H1 (cell line): ENCODE measurements around the gene SPATA31D1. TPM values are rescaled to one million over a fixed set of nuclear protein-coding genes. Genes with fewer than 3 reads are reported as not detected.

Experiments
- CTCF ChIA-PET: fragments of 300-600 bp; sonication (Branson Sonifier 250); formaldehyde crosslinking; loops from one replicate; lab custom pipeline; 2021; ENCODE audit not compliant: partially characterized antibody; lab: Charles Lee
- POLR2A ChIA-PET: fragments of 300-600 bp; sonication (Branson Sonifier 250); formaldehyde crosslinking; loops from one replicate; lab custom pipeline; 2021; ENCODE audit warnings: inconsistent platforms; ENCODE audit not compliant: partially characterized antibody; lab: Charles Lee
- DNase-seq, 2 experiments: peaks; one replicate each; pipeline versions ENCODE4 v3.0.0 to v3.0.0-alpha.2; 2010 to 2022; ENCODE audit warnings: low spot score in 2 of 2, low read depth in 1 of 2, mixed read lengths in 1 of 2
- FAIRE-seq: peaks from 2 replicates; lab custom pipeline; 2011; peaks lifted over from hg19 to GRCh38; lab: Jason Lieb, UNC
- H2AFZ ChIP-seq: 2 replicates; pipeline ENCODE4 v1.8.1; 2012; ENCODE audit warnings: low read length, inconsistent platforms
- H2AK5ac ChIP-seq: 2 replicates; pipeline ENCODE4 v1.6.1; 2013; ENCODE audit warnings: low read depth, low read length
- H2BK120ac ChIP-seq: replicated peaks from 2 replicates; pipeline ENCODE3; 2013; ENCODE audit warnings: low read depth, low read length, inconsistent platforms
- H2BK12ac ChIP-seq: 2 replicates; pipeline ENCODE4 v1.6.1; 2013; ENCODE audit warnings: low read depth, low read length
- H2BK15ac ChIP-seq: 2 replicates; pipeline ENCODE4 v1.6.1; 2013; ENCODE audit warnings: low read length
- H2BK20ac ChIP-seq: 2 replicates; pipeline ENCODE4 v1.6.1; 2013; ENCODE audit warnings: low read length
- H2BK5ac ChIP-seq: 2 replicates; pipeline ENCODE4 v1.6.1; 2013; ENCODE audit warnings: low read depth, low read length
- H3K14ac ChIP-seq: 2 replicates; pipeline ENCODE4 v1.6.1; 2013; ENCODE audit warnings: inconsistent platforms; ENCODE audit not compliant: insufficient read length
- H3K18ac ChIP-seq: 2 replicates; pipeline ENCODE4 v1.6.1; 2013; ENCODE audit warnings: low read length; ENCODE audit errors: extremely low read depth
- H3K23ac ChIP-seq: 2 replicates; pipeline ENCODE4 v1.6.1; 2013; ENCODE audit warnings: inconsistent platforms; ENCODE audit not compliant: insufficient read length
- H3K23me2 ChIP-seq: 2 replicates; pipeline ENCODE4 v1.6.1; 2013; ENCODE audit warnings: low read depth, low read length
- H3K27ac ChIP-seq: 2 replicates; pipeline ENCODE4 v1.6.1; 2011; ENCODE audit warnings: low read depth, low read length, inconsistent platforms
- H3K27me3 ChIP-seq, 4 experiments: replicated peaks in 1 of 4; 1 replicate in 1 of 4; 2 replicates in 3 of 4; pipeline versions ENCODE4 v1.6.1 to v1.8.1; 2011 to 2013; ENCODE audit warnings: low read length in 3 of 4, mild to moderate bottlenecking in 3 of 4, inconsistent platforms in 2 of 4, mixed read lengths in 2 of 4, moderate library complexity in 1 of 4; ENCODE audit not compliant: control insufficient read depth in 3 of 4, insufficient read depth in 3 of 4; ENCODE audit errors: extremely low read depth in 1 of 4
- H3K36me3 ChIP-seq, 4 experiments: 2 replicates each; pipeline versions ENCODE4 v1.6.1 to v1.8.1; 2011 to 2013; ENCODE audit warnings: mild to moderate bottlenecking in 4 of 4, low read length in 3 of 4, moderate library complexity in 2 of 4, control low read depth in 1 of 4, inconsistent platforms in 1 of 4; ENCODE audit not compliant: insufficient read depth in 4 of 4, control insufficient read depth in 2 of 4
- H3K4ac ChIP-seq: replicated peaks from 2 replicates; pipeline ENCODE3; 2013; ENCODE audit warnings: low read length, low read depth, mixed read lengths, inconsistent platforms; ENCODE audit not compliant: insufficient read length
- H3K4me1 ChIP-seq, 4 experiments: replicated peaks in 1 of 4; 1 replicate in 1 of 4; 2 replicates in 3 of 4; pipeline versions ENCODE4 v1.6.1 to v1.8.1; 2011 to 2013; ENCODE audit warnings: low read length in 3 of 4, inconsistent platforms in 2 of 4, mixed read lengths in 1 of 4; ENCODE audit not compliant: insufficient read depth in 4 of 4, control insufficient read depth in 3 of 4
- H3K4me2 ChIP-seq, 2 experiments: 2 replicates each; pipeline versions ENCODE4 v1.6.1 to v1.8.1; 2011 to 2013; ENCODE audit warnings: low read depth in 2 of 2, low read length in 2 of 2, control low read depth in 1 of 2, inconsistent platforms in 1 of 2, mild to moderate bottlenecking in 1 of 2; ENCODE audit not compliant: insufficient read depth in 1 of 2
- H3K4me3 ChIP-seq, 4 experiments: fragments of 200-600, 300-600 bp in 1 of 4; sonication (generic), shearing (Covaris generic), sonication (Bioruptor Twin) in 1 of 4; 2 replicates each; pipeline versions ENCODE4 v1.5.1 to v1.8.1; 2011 to 2016; ENCODE audit warnings: low read length in 4 of 4, low read depth in 3 of 4, control low read depth in 2 of 4, inconsistent platforms in 2 of 4, mild to moderate bottlenecking in 2 of 4, mixed read lengths in 1 of 4, moderate library complexity in 1 of 4; ENCODE audit not compliant: insufficient read depth in 2 of 4; ENCODE audit errors: extremely low read depth in 1 of 4
- H3K56ac ChIP-seq: replicated peaks from 2 replicates; pipeline ENCODE3; 2013; ENCODE audit warnings: low read depth, mild to moderate bottlenecking, mixed read lengths, low read length, inconsistent platforms; ENCODE audit not compliant: insufficient read length
- H3K79me1 ChIP-seq: 2 replicates; pipeline ENCODE4 v1.6.1; 2013; ENCODE audit warnings: low read depth, low read length, control low read depth
- H3K79me2 ChIP-seq, 2 experiments: 2 replicates each; pipeline versions ENCODE4 v1.6.1 to v1.8.1; 2012 to 2013; ENCODE audit warnings: low read length in 2 of 2, mild to moderate bottlenecking in 2 of 2, inconsistent platforms in 1 of 2; ENCODE audit not compliant: insufficient read depth in 2 of 2, control insufficient read depth in 1 of 2
- H3K9ac ChIP-seq, 4 experiments: replicated peaks in 1 of 4; 1 replicate in 1 of 4; 2 replicates in 3 of 4; pipeline versions ENCODE4 v1.6.1 to v1.8.1; 2011 to 2013; ENCODE audit warnings: low read depth in 3 of 4, low read length in 3 of 4, control low read depth in 2 of 4, mild to moderate bottlenecking in 2 of 4, moderate library complexity in 2 of 4, inconsistent platforms in 1 of 4; ENCODE audit errors: extremely low read depth in 1 of 4
- H3K9me3 ChIP-seq, 2 experiments: 2 replicates each; pipeline versions ENCODE4 v1.6.1 to v1.8.1; 2012 to 2013; ENCODE audit warnings: mild to moderate bottlenecking in 2 of 2, moderate library complexity in 2 of 2, control low read depth in 1 of 2, inconsistent platforms in 1 of 2, low read depth in 1 of 2, low read length in 1 of 2, mixed read lengths in 1 of 2; ENCODE audit not compliant: insufficient read depth in 2 of 2
- H4K20me1 ChIP-seq, 2 experiments: replicated peaks in 1 of 2; 2 replicates each; pipeline versions ENCODE3 to v1.8.1; 2011 to 2013; ENCODE audit warnings: inconsistent platforms in 2 of 2, low read length in 2 of 2, mild to moderate bottlenecking in 1 of 2; ENCODE audit not compliant: insufficient read depth in 2 of 2, control insufficient read depth in 1 of 2
- H4K5ac ChIP-seq: 2 replicates; pipeline ENCODE4 v1.6.1; 2013; ENCODE audit warnings: low read length, low read depth, mixed read lengths, inconsistent platforms; ENCODE audit not compliant: insufficient read length
- H4K8ac ChIP-seq: 2 replicates; pipeline ENCODE4 v1.8.0; 2013; ENCODE audit warnings: mild to moderate bottlenecking, moderate library complexity, low read length, inconsistent platforms; ENCODE audit not compliant: insufficient read depth; ENCODE audit errors: extremely low read depth
- H4K91ac ChIP-seq: replicated peaks from 2 replicates; pipeline ENCODE3; 2013; ENCODE audit warnings: low read length, mixed read lengths, inconsistent platforms; ENCODE audit not compliant: insufficient read length
- BRCA1 ChIP-seq: IDR thresholded peaks from 2 replicates; pipeline ENCODE4 v1.6.1; 2012; ENCODE audit warnings: low read depth, low read length, improper control_type of control experiment
- CBX8 ChIP-seq: fragments of 300-800, 300-1000 bp; sonication (generic); IDR thresholded peaks from 2 replicates; pipeline ENCODE4 v1.7.1; 2016; ENCODE audit warnings: low read depth, low read length, borderline replicate concordance
- CTBP2 ChIP-seq: IDR thresholded peaks from 2 replicates; pipeline ENCODE4 v1.7.0; 2011; ENCODE audit warnings: borderline replicate concordance, mild to moderate bottlenecking, moderate library complexity, mixed read lengths, low read length; ENCODE audit not compliant: insufficient read depth, insufficient read length
- PHF8 ChIP-seq: fragments of 200-600 bp; sonication (generic); conservative IDR thresholded peaks from 2 replicates; pipeline ENCODE4 v1.7.1; 2012; ENCODE audit warnings: low read depth, mild to moderate bottlenecking, inconsistent platforms, low read length, moderate library complexity
- SP1 ChIP-seq: IDR thresholded peaks from 2 replicates; pipeline ENCODE4 v1.6.1; 2011; ENCODE audit warnings: low read depth, low read length
- WGBS, 2 experiments: shearing (Covaris generic) in 1 of 2; methylation state at CpG; one replicate each; pipeline versions ENCODE4 v1.1.6 to v1.1.7; 2013 to 2015; ENCODE audit warnings: low lambda C conversion rate in 2 of 2, mixed read lengths in 2 of 2, inconsistent platforms in 1 of 2, low coverage in 1 of 2, missing lambda C conversion rate in 1 of 2; ENCODE audit not compliant: insufficient replicate concordance in 2 of 2, insufficient coverage in 1 of 2, insufficient read length in 1 of 2; ENCODE audit errors: extremely low coverage in 1 of 2, missing lambda C conversion rate in 1 of 2; 5-methylcytosine and 5-hydroxymethylcytosine counted together
- polyA plus RNA-seq, 7 experiments: library from polyadenylated mRNA; depleted of rRNA in 3 of 7; stranded (reverse) in 5 of 7; unstranded in 2 of 7; fragments of >200 nt in 5 of 7; fragments of 200-250 nt in 2 of 7; gene quantifications; 1 replicate in 5 of 7; 2 replicates in 1 of 7; 4 replicates in 1 of 7; pipeline versions ENCODE4 v1.2.1 to v1.2.3, GENCODE V29; 2011 to 2013; ENCODE audit warnings: missing spikeins in 2 of 7, mixed read lengths in 2 of 7
- total RNA-seq: library from RNA; stranded (reverse); fragmentation: NEBNext Ultra II Directional; extraction: Animal tissue kit (Norgen Biotek cat#: 25700); gene quantifications from 2 replicates; pipeline ENCODE4 v1.2.1, GENCODE V29; 2021

Gene SPATA31D1
- total and polyA plus RNA-seq, 2 of the 8 experiments (the other 6 are each of a cell fraction or from before 2014, with no cell fraction given) = not detected

DNA sequence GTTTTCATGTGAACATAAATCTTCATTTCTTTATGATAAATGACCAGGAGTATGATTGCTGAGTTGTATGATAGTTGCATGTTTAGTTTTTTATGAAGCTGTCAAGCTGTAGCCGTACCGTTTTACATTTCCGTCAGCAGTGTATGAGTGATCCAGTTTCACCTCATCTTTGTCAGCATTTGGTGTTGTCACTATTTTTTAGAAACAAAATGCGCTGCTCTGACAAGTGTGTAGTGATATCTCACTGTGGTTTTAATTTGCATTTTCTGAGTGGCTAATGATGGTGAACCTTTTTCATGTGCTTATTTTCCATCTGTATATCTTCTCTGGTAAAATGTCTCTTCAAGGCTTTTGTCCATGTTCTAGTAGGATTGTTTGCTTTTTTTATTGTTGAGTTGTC is 6.7 kb upstream of the SPATA31D1 start:
- no peaks in the 10 kb centered on the region for H3K23me2 ChIP-seq
- no peak overlapping the region for H4K8ac ChIP-seq
- H3K9ac ChIP-seq = no peak overlapping the region; a peak in 1 of 7 replicates
- no peak overlapping the region for H3K23ac ChIP-seq
- no peak overlapping the region for H2AFZ ChIP-seq
- no peaks in the 10 kb centered on the region for H3K36me3 ChIP-seq
- no peak overlapping the region for H3K4me2 ChIP-seq
- H2BK12ac ChIP-seq = no peak overlapping the region
- no peak overlapping the region for H3K56ac ChIP-seq
- no peak overlapping the region for H3K4me3 ChIP-seq
- H3K4me1 ChIP-seq = no peaks in the 10 kb centered on the region
- H2BK120ac ChIP-seq = no peak overlapping the region
- no peak overlapping the region for H3K18ac ChIP-seq
- FAIRE-seq = no peak
- H2BK15ac ChIP-seq = no peak overlapping the region
- H4K20me1 ChIP-seq = no peaks in the 10 kb centered on the region
- H4K91ac ChIP-seq = no peak overlapping the region
- no peak for DNase-seq
- CTCF ChIA-PET = no interaction called here
- H4K5ac ChIP-seq = no peak overlapping the region
- no peak overlapping the region for H2AK5ac ChIP-seq
- no peak overlapping the region for H3K27ac ChIP-seq
- no peaks in the 10 kb centered on the region for H3K27me3 ChIP-seq
- H3K4ac ChIP-seq = no peak overlapping the region
- no peak overlapping the region for H2BK5ac ChIP-seq
- no peak overlapping the region for H2BK20ac ChIP-seq
- H3K79me2 ChIP-seq = no peaks in the 10 kb centered on the region
- 94% methylated on average over 4 of the region's 4 CpGs; no CpG with 5 or more reads in 1 of the 2 experiments for WGBS, 2 experiments
- no peak overlapping the region for H3K14ac ChIP-seq
- POLR2A ChIA-PET = no interaction called here
- no peaks in the 10 kb centered on the region for H3K79me1 ChIP-seq
- H3K9me3 ChIP-seq = no peaks in the 10 kb centered on the region; a peak in 1 of 4 replicates
- TF ChIP-seq BRCA1 (no peak), SP1 (no peak), PHF8 (no peak), CTBP2 (no peak), CBX8 (no peak)
